ENCODE measurements around the gene FOXB1.

Gene FOXB1

GRCh38 chr15:59998950-59999611 lies 5.0 kb upstream of the FOXB1 start:
- no peak for DNase-seq (ENCODE audit: low read depth in 2 of 3, low spot score in 2 of 3)

- no peak for DNase-seq (ENCODE audit: low read depth in 2 of 3, low spot score in 2 of 3)
These were observed 4.4 kb upstream of the FOXB1 start for GRCh38 chr15:59999612-60000112.

DNA sequence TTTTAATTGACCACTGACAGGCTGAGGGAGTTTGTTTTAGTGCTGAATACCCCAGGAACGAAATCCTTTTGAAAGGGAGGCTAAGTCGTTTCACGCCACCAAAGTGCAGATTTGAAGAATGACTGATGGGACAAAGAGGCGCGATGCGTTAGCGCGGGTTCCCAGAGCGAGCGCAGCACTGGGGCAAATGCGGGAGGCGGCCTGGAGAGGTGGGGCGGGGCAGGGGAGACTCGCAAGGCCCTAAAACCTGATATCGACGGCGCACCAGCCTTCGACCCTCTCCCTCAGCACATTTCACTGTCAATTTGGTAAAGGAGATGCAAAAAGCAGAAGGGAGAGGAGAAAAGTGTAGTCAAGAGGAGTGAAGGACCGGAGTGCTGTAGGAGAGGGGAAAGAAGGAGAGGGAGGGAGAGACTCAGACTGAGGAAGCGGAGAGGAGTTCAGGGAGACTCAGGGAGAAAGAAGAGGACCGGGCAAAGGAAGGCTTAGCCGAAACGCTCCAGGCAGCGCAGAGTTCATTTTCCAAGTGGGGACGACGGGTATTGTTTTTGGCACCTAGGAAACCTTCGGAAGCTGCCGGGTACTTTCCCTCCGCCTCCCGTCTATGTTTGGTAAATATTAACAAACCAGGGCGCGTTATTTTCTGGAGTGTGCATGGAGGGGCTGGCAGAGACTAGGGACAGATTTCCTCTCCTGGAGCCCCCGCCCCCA lies 3.8 kb upstream of the FOXB1 start:
- no peak for DNase-seq (ENCODE audit: low read depth in 2 of 3, low spot score in 2 of 3)

DNA sequence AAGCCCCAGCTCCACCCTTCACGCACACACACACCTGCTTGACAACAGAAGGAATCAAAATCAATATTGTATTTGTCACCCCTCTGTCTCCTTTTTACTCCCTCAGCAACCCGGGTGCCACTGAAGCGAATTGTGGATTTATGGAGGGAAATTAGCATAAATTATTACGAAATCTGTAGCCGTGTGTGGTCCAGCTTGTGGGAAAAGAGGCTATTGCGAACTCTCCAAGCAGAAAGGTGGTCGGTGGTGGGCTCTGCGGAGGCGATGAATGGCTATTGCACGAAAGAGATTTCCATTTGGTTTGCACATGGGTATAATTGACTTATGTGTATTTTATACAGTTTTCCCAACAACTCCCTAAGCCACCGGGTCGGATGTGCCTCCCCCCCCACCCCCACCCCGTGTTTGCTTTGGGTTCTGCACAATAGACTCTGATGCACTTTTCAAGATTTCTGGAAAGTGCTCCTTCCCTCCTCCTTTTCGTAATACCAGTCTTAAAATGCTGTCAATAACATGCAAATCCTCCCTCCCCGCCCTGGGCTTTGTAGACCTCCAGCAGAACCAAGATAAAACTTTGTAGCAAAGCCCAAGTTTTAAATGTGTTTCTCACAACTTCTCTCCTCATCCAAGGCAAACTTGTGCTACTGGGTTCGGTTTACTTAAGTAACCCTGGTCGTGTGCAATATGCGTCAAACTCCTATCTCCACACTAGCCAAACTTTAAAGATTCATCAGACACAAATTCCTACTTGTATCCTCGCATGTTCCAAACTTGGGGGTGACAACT lies 3.1 kb upstream of the FOXB1 start:
- DNase-seq (ENCODE audit: low read depth in 2 of 3, low spot score in 2 of 3): no peak

GRCh38 chr15:60001610-60002527 lies 2.2 kb upstream of the FOXB1 start:
- DNase-seq (ENCODE audit: low read depth in 2 of 3, low spot score in 2 of 3): no peak

DNA sequence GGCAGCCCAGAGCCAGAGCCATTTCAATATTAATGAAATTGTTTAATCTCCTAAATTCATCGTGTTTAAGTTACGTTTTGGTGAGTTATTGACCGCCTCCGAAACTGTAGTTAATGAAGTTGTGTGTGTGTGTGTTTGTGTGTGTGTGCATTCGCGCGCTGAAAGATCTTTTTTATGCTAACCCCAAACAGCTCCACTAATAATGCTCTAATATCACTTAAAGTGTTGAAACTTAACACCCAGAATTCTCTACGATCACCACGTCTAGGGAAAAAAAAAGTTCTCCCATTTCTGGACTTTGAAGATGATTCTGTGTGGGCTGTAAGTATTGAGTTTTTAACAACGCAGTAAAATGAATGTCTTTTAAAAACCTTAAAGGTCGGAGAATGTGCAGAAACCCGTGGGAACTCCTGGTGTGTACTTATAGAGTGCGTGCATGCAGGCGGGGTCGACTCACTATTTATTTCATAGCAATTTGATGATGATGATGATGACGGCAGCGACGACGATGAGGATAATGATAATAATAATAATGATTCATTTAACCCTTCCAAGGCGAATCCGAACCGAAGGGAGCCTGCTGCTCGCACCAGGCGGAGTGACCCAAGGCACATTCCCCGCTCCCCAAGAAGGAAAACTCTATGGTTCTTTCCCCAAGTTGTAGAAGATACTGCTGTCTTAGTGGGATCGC lies 1.4 kb upstream of the FOXB1 start:
- no peak for DNase-seq (ENCODE audit: low read depth in 2 of 3, low spot score in 2 of 3)

DNA sequence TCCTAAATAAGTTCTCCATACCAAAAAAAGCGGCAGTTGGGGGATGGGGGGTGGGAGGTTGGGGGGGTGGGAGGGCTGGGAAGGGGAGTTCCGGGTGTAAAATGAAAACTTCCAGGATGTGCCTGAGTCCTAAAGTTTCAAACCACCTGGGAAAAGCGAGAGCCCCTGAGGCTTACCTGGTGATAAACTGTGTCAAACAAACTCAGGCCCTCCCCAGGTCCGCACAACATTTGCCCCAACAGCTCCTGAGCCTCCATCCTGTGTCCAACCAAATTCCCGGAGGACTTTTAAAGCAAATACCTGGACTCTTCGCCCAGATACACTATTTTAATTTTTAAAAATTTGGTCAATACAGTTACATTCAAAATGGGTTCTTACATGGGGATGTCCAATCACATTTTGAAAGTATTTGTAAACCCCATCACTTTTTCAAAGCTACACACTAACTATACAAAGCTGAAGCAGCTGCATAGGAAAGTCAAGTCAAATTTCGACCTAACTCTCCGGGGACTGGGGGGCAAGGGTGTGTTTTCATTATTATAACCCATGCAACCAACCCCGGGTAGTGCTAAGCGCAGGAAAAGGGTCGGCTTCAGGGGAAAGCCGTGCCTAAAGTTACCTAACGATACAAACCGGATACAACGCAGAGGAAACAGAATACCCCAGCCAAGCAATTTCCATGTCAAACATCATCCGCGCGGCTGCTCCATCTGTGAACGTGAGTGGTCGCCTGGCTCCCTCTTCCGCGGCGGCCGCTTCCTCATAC lies 685 bp upstream of the FOXB1 start:
- DNase-seq (ENCODE audit: low read depth in 2 of 3, low spot score in 2 of 3): no peak

DNA sequence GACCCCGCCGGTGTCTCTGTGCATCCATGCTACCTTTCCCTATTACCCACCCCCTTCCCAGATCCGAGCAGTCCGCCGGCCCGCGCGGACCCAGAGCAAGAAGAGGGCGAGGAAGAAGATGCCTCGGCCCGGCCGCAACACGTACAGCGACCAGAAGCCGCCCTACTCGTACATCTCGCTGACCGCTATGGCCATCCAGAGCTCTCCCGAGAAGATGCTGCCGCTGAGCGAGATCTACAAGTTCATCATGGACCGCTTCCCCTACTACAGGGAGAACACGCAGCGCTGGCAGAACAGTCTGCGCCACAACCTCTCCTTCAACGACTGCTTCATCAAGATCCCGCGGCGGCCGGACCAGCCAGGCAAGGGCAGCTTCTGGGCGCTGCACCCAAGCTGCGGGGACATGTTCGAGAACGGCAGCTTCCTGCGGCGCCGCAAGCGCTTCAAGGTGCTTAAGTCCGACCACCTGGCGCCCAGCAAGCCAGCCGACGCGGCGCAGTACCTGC lies 788 bp downstream of the FOXB1 start:
- DNase-seq (ENCODE audit: low read depth in 2 of 3, low spot score in 2 of 3): no peak

DNA sequence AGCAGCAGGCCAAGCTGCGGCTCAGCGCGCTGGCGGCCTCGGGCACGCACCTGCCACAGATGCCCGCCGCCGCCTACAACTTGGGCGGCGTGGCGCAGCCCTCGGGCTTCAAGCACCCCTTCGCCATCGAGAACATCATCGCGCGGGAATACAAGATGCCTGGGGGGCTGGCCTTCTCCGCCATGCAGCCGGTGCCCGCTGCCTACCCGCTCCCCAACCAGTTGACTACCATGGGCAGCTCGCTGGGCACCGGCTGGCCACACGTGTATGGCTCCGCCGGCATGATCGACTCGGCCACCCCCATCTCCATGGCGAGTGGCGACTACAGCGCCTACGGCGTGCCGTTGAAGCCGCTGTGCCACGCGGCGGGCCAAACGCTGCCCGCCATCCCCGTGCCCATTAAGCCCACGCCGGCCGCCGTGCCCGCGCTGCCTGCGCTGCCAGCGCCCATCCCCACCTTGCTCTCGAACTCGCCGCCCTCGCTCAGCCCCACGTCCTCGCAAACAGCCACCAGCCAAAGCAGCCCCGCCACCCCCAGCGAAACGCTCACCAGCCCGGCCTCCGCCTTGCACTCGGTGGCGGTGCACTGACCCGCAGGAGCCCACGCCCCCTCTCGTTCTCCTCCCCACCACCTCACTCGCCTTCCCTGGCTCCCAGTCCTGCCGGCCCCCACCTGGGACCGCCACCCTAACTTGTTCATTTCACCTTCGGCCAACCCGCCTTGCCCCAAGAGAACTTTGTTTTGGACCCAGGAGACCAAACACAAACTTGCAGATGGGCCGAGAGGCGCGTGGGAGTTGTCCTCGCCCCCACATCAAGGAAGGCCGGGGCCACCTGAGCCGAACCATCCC lies 1.5 kb downstream of the FOXB1 start:
- DNase-seq (ENCODE audit: low read depth in 2 of 3, low spot score in 2 of 3): no peak

- DNase-seq (ENCODE audit: low read depth in 2 of 3, low spot score in 2 of 3): no peak
These were observed 2.2 kb downstream of the FOXB1 start for GRCh38 chr15:60006203-60006862.

DNA sequence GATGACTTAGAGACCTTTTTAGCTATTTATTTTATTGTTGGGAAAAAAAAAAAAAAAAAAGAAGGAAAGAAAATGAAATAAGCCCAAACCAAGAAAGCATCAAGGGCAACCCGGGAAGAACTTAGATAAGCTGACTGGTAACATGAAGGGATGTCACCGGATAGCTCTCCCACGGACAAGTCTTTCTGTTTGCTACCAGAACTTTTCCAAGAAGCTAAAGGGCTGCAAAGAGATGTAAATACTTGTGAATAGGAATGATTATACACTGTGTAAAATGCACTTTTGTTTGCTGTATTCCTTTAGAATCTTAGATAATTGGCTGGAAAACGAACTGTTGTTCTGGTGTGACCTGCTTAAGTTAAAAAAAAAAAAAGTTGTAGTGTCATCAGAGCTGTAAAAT lies 2.8 kb downstream of the FOXB1 start:
- DNase-seq (ENCODE audit: low read depth in 2 of 3, low spot score in 2 of 3): no peak

DNA sequence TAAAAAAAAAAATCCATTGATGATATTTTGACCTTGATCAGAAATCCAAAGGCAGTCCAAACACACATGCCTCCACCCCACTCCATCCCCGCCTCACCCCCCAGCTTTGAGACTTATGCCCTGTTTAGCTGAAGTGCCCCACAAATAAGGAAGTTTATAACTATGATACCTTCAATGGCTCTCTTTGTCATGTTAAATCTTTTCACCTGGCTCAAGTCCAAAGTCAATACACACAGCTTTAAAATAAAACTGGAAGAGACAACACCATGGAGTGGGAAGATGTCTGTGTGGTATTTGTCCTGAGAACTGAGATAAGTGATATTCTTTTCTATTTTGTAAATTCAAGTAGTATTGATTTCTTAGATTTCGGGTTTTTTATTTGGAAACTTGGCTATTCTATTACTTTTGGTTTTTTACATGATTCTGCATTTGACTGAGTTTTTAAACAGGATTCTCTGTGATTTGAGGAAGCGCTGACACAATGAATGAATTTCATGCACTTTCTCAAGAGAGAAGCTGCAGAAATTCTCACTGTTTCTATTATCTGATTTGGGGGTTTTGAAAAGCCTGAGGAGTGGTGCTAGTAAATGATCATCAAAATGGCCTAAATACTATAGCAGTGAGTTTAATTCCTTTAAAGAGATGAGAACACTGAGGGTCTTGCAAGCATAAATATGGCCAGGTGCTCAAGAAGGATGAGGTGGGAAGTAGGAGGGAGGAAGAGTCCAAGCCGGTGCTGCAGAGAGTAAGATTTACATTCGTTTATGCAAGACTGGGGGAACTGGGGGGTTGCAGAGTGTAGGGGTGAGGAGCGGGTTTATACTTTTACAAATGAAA lies 5.2 kb downstream of the FOXB1 start:
- no peak for DNase-seq (ENCODE audit: low read depth in 2 of 3, low spot score in 2 of 3)

DNA sequence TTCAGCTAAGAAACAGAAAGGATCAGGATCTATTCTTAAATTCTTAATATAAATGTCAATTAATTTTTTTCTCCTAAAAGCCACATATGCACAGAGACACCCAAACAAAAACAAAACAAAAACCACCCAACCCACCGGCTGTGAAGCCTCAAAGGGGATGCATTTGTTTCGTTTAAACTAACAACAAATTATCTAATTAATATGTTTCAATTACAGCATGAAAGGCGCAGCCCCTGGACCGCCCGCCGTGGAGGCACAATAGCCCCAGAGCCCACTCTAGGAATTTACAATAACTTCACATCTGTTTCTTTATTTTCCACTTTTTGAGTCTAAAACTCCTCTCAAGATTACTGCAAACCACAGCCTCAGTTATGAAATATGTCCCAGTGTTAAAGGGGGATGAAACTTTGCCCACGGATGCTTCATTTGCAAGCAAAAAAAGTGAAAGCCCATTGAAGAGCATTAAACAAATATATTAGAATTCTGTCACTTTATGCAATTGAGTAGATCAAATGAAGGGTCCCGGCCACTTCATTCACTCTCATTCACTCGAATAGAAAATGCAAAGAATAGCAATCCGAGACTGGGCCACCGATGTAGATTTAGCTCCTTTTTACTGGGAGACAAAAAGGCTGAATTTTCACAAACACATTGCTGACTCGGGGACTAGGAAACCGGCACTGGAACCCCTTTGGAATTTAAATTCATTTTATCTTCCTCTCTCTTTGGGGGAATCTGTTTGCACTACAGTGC lies 6.0 kb downstream of the FOXB1 start:
- DNase-seq (ENCODE audit: low read depth in 2 of 3, low spot score in 2 of 3): no peak

DNA sequence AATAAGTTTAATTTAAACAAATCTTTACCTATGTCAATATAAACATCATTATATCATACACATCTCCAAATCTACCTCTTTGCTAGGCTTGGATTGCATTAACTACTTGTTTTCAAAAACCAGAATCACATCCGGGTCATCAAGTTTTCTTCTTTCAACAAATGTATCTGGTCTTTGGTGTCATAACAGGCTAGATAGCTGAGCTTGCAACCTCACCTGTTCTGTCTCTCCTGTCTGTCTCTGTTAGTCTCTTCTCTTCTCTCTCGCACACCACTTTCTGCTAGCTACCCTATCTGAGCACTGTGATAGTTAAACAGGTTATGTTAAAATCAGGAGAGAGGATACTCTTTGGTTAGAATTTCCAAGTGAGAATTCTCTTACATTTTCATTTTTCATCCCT lies 6.7 kb downstream of the FOXB1 start:
- no peak for DNase-seq (ENCODE audit: low read depth in 2 of 3, low spot score in 2 of 3)

DNA sequence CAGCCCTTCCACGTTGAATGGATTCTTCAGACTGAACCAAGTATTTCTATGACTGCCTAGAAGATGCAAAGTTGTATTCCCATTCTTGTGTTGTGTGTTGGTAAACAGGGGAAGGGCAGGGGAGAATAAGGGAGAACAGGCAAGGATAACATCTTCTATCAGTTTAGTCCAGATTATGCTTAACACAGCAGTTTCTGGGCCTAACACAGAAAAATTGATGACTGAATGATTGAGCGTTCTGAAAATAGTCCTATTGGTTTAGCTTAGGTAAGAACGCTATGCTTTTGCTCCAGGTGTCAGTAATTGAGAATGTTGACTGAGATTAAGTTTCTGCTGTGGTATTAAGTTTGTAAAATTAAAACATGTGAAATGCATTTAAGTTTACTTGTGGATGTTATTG lies 8.6 kb downstream of the FOXB1 start:
- DNase-seq (ENCODE audit: low read depth in 2 of 3, low spot score in 2 of 3): no peak

All from activated CD8-positive, alpha-beta memory T cell treated with anti-CD3 and anti-CD28 coated beads for 48 hours (primary cell).